ENCODE data around the gene ZNF605.

ZNF605 gene

GRCh38 chr12:132869551-132869950 lies 86.6 kb downstream of the ZNF605 start:
- H3K36me3 ChIP-seq = peaks cover 41% of the 10 kb centered on the region
- H3K4me1 ChIP-seq = no peaks in the 10 kb centered on the region
- DNase-seq = no peak
- no peaks in the 10 kb centered on the region for H3K9me3 ChIP-seq
- H3K4me3 ChIP-seq (ENCODE audit: low read depth, low read length) = no peak overlapping the region
- H3K27me3 ChIP-seq = no peaks in the 10 kb centered on the region
- no peak for TF ChIP-seq CTCF (IDR thresholded peaks at IDR 0.05; ENCODE audit: low read depth, low read length)
